ENCODE measurements around the gene SPRR2E.
"Not testable (repeated sequence)": the region's sequence is repeated elsewhere in the genome, so short reads cannot be mapped to it uniquely, and the experiment has no call there.

DNA sequence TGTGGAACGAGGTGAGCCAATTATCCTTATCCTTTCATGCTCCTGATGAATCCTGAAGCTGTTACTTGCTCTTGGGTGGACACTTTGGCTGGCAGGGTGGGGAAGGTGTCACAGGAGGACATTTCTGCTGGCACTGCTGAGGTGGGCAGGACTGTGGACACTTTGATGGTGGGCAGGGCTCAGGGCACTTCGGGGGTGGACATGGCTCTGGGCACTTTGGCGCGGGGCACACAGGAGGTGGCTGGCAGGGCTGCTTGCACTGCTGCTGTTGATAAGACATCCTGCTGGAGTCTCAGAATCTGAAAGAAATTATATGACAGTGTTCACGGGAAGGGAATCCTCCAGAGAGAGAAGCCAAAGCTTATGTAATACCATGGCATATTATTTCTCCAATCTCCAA, 18.1 kb upstream of the SPRR2E start:
- TF ChIP-seq, protein P1, sequence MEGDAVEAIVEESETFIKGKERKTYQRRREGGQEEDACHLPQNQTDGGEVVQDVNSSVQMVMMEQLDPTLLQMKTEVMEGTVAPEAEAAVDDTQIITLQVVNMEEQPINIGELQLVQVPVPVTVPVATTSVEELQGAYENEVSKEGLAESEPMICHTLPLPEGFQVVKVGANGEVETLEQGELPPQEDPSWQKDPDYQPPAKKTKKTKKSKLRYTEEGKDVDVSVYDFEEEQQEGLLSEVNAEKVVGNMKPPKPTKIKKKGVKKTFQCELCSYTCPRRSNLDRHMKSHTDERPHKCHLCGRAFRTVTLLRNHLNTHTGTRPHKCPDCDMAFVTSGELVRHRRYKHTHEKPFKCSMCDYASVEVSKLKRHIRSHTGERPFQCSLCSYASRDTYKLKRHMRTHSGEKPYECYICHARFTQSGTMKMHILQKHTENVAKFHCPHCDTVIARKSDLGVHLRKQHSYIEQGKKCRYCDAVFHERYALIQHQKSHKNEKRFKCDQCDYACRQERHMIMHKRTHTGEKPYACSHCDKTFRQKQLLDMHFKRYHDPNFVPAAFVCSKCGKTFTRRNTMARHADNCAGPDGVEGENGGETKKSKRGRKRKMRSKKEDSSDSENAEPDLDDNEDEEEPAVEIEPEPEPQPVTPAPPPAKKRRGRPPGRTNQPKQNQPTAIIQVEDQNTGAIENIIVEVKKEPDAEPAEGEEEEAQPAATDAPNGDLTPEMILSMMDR (IDR thresholded peaks at IDR 0.05) = not testable (repeated sequence)
- not testable (repeated sequence) for TF ChIP-seq POLR2A (IDR thresholded peaks at IDR 0.05)

Measured in body of pancreas (tissue), 4 donors.